HS-27A (cell line): Measurements from ENCODE around the gene SMCR8.
"Not testable (repeated sequence)": the region's sequence is repeated elsewhere in the genome, so short reads cannot be mapped to it uniquely, and the experiment has no call there.

ENCODE experiments used
- DNase-seq: peaks from one replicate; pipeline ENCODE4 v3.0.0-alpha.2; 2012; ENCODE audit warnings: low read depth, missing footprints

The SMCR8 gene

GRCh38 chr17:18361837-18362697 is 47.0 kb downstream of the SMCR8 start:
- DNase-seq, result no peak

GRCh38 chr17:18362698-18363100 is 47.6 kb downstream of the SMCR8 start:
- peak; percentile 31 for DNase-seq

- peak; percentile 90 for DNase-seq
These were observed 48.3 kb downstream of the SMCR8 start, which contains the start of gene SHMT1 for GRCh38 chr17:18363101-18364049. Gene SHMT1, minus strand, starts transcription at chr17:18363550. Its CDS starts 7,569 bp downstream, at chr17:18355981.

GRCh38 chr17:18364166-18364565 is 49.1 kb downstream of the SMCR8 start:
- no peak for DNase-seq

- DNase-seq, result no peak
These were observed 53.9 kb downstream of the SMCR8 start for GRCh38 chr17:18368946-18369345.

- DNase-seq, result no peak
These were observed 55.7 kb downstream of the SMCR8 start for GRCh38 chr17:18370761-18371160.

GRCh38 chr17:18371455-18371854 is 56.4 kb downstream of the SMCR8 start:
- no peak for DNase-seq

GRCh38 chr17:18373181-18373580 is 58.1 kb downstream of the SMCR8 start:
- DNase-seq, result not testable (repeated sequence)

GRCh38 chr17:18374216-18374615 is 59.1 kb downstream of the SMCR8 start:
- no peak for DNase-seq
